Thyroid gland (tissue), 4 donors: ENCODE results near the gene NHSL1. TPM values are rescaled to one million over a fixed set of nuclear protein-coding genes. Genes with fewer than 3 reads are reported as not detected.

Experiments
- DNase-seq, 2 donors: peaks; one replicate each; pipeline ENCODE4 v3.0.0-alpha.2; 2019
- H3K27ac ChIP-seq, 3 donors: fragments of 200-600 bp; sonication (generic); 1 replicate in 2 of 3; 2 replicates in 1 of 3; pipeline ENCODE4 v1.5.1; 2016 to 2019; ENCODE audit warnings: mild to moderate bottlenecking in 1 of 3, moderate library complexity in 1 of 3
- H3K27me3 ChIP-seq: fragments of 200-600 bp; sonication (generic); one replicate; pipeline ENCODE4 v1.5.1; 2019
- H3K36me3 ChIP-seq, 2 donors: fragments of 200-600 bp; sonication (generic); one replicate each; pipeline ENCODE4 v1.5.1; 2016 to 2019
- H3K4me1 ChIP-seq, 2 donors: fragments of 200-600 bp; sonication (generic); one replicate each; pipeline ENCODE4 v1.5.1; 2017 to 2019
- H3K4me3 ChIP-seq, 3 donors: fragments of 200-600 bp; sonication (generic); replicated peaks in 1 of 3; 1 replicate in 2 of 3; 2 replicates in 1 of 3; pipeline ENCODE4 v1.5.1; 2016; ENCODE audit warnings: mild to moderate bottlenecking in 1 of 3
- H3K9me3 ChIP-seq: fragments of 200-600 bp; sonication (generic); one replicate; pipeline ENCODE4 v1.5.1; 2017
- CTCF ChIP-seq, 6 experiments: fragments of 200-600 bp in 3 of 6; fragments of 450-650 bp in 3 of 6; sonication (generic) in 3 of 6; IDR thresholded peaks; one replicate each; pipeline ENCODE4 v1.5.1; 2016 to 2019; ENCODE audit warnings: antibody characterized with exemption in 6 of 6, mild to moderate bottlenecking in 2 of 6, inconsistent platforms in 1 of 6, moderate library complexity in 1 of 6
- POLR2A ChIP-seq, 2 donors: fragments of 450-650 bp; IDR thresholded peaks; one replicate each; pipeline ENCODE4 v1.6.1; 2017; ENCODE audit warnings: antibody characterized with exemption in 2 of 2, mild to moderate bottlenecking in 2 of 2, moderate library complexity in 1 of 2
- WGBS, 2 donors: methylation state at CpG; one replicate each; pipeline ENCODE4 v1.1.5; 2017; 5-methylcytosine and 5-hydroxymethylcytosine counted together
- intact Hi-C: fragments of 100-400 bp; cut with DNase I; formaldehyde crosslinking; loops from one replicate; pipeline ENCODE4 v1.15.1; 2023
- total RNA-seq, 4 donors: library from RNA; depleted of rRNA; stranded (reverse); fragments of >200 nt; gene quantifications; one replicate each; pipeline ENCODE4 v1.2.3, GENCODE V29; 2016

Gene NHSL1
- total RNA-seq, 4 donors from 2014 or later = 5.0 to 13.9 (median 8.6) TPM

GRCh38 chr6:138410972-138411880 is 88.1 kb downstream of the NHSL1 start:
- TF ChIP-seq POLR2A (IDR thresholded peaks at IDR 0.05) (no peak), CTCF (IDR thresholded peaks at IDR 0.05) (no peak)
- 92 to 94% methylated on average over 6 of the region's 6 CpGs for WGBS, 2 donors
- Histone ChIP-seq H3K4me1 (no peaks in the 10 kb centered on the region), H3K36me3 (peaks cover 57 to 67% of the 10 kb centered on the region in 2 donors), H3K9me3 (no peaks in the 10 kb centered on the region), H3K27me3 (no peaks in the 10 kb centered on the region), H3K27ac (no peak overlapping the region), H3K4me3 (no peak overlapping the region)
- intact Hi-C loops = no loop called here
- no peak for DNase-seq

GRCh38 chr6:138410048-138410735 is 89.1 kb downstream of the NHSL1 start:
- no peak for DNase-seq
- H3K27me3 ChIP-seq = no peaks in the 10 kb centered on the region
- H3K27ac ChIP-seq = no peak overlapping the region
- no peak overlapping the region for H3K4me3 ChIP-seq
- H3K4me1 ChIP-seq = peaks cover 0 to 3% of the 10 kb centered on the region in 2 donors
- intact Hi-C loops = no loop called here
- peaks cover 62 to 67% of the 10 kb centered on the region in 2 donors for H3K36me3 ChIP-seq
- WGBS, 2 donors = 89 to 94% methylated on average over 8 of the region's 8 CpGs
- TF ChIP-seq CTCF (IDR thresholded peaks at IDR 0.05) (no peak), POLR2A (IDR thresholded peaks at IDR 0.05) (no peak)
- no peaks in the 10 kb centered on the region for H3K9me3 ChIP-seq

GRCh38 chr6:138406443-138406842 is 92.9 kb downstream of the NHSL1 start:
- 90 to 100% methylated on average over 2 of the region's 2 CpGs for WGBS, 2 donors
- Histone ChIP-seq H3K27ac (no peak overlapping the region), H3K36me3 (peaks cover 37 to 41% of the 10 kb centered on the region in 2 donors), H3K4me3 (no peak overlapping the region), H3K9me3 (no peaks in the 10 kb centered on the region), H3K27me3 (no peaks in the 10 kb centered on the region), H3K4me1 (peaks cover 5 to 10% of the 10 kb centered on the region in 2 donors)
- no peak for TF ChIP-seq CTCF (IDR thresholded peaks at IDR 0.05)
- TF ChIP-seq POLR2A (IDR thresholded peaks at IDR 0.05) = no peak
- DNase-seq = no peak
- intact Hi-C loops = no loop called here

- Histone ChIP-seq H3K4me1 (peaks cover 5 to 10% of the 10 kb centered on the region in 2 donors), H3K36me3 (peaks cover 36 to 37% of the 10 kb centered on the region in 2 donors), H3K27me3 (no peaks in the 10 kb centered on the region), H3K9me3 (no peaks in the 10 kb centered on the region), H3K27ac (no peak overlapping the region), H3K4me3 (no peak overlapping the region)
- intact Hi-C loops = no loop called here
- DNase-seq = no peak
- 94% methylated on average over 5 of the region's 5 CpGs for WGBS, 2 donors
- TF ChIP-seq CTCF (IDR thresholded peaks at IDR 0.05) (no peak), POLR2A (IDR thresholded peaks at IDR 0.05) (no peak)
Observed at GRCh38 chr6:138405816-138406413, 93.4 kb downstream of the NHSL1 start.
